GM23338 (cell line): Measurements from ENCODE around the gene DRC3. TPM values are rescaled to one million over a fixed set of nuclear protein-coding genes. Genes with fewer than 3 reads are reported as not detected.

Experiments
- ATAC-seq: fragments of 200-7000 bp; cut with Tn5 transposase; 3 replicates; pipeline ENCODE4 v1.9.1; 2020
- DNase-seq: peaks from one replicate; pipeline ENCODE4 v3.0.0-alpha.2; 2015; ENCODE audit warnings: low spot score
- H2AFZ ChIP-seq: fragments of 200-600 bp; sonication (generic); 2 replicates; pipeline ENCODE4 v1.8.0; 2016; ENCODE audit warnings: antibody characterized with exemption, mild to moderate bottlenecking, moderate library complexity
- H3F3A ChIP-seq: fragments of 200-600 bp; sonication (generic); replicated peaks from 2 replicates; pipeline ENCODE4 v1.8.0; 2017; ENCODE audit warnings: antibody characterized with exemption, mixed run types, low read depth
- H3K27ac ChIP-seq: fragments of 200-600 bp; sonication (generic); 2 replicates; pipeline ENCODE4 v1.6.1; 2016; ENCODE audit warnings: low read depth
- H3K27me3 ChIP-seq: fragments of 200-600 bp; sonication (generic); 2 replicates; pipeline ENCODE4 v1.8.0; 2016; ENCODE audit warnings: mild to moderate bottlenecking, mixed run types, moderate library complexity; ENCODE audit not compliant: insufficient read depth
- H3K36me3 ChIP-seq: fragments of 200-600 bp; sonication (generic); 2 replicates; pipeline ENCODE4 v1.8.0; 2016; ENCODE audit warnings: mild to moderate bottlenecking; ENCODE audit not compliant: insufficient read depth
- H3K4me1 ChIP-seq: fragments of 200-600 bp; sonication (generic); 2 replicates; pipeline ENCODE4 v1.8.0; 2016; ENCODE audit warnings: mild to moderate bottlenecking, moderate library complexity; ENCODE audit not compliant: insufficient read depth
- H3K4me2 ChIP-seq: fragments of 200-600 bp; sonication (generic); 2 replicates; pipeline ENCODE4 v1.7.1; 2017; ENCODE audit warnings: mixed run types
- H3K4me3 ChIP-seq: fragments of 200-600 bp; sonication (generic); 2 replicates; pipeline ENCODE4 v1.6.1; 2016; ENCODE audit warnings: mixed run types
- H3K79me2 ChIP-seq: fragments of 200-600 bp; sonication (generic); replicated peaks from 2 replicates; pipeline ENCODE4 v1.8.0; 2017; ENCODE audit warnings: mild to moderate bottlenecking; ENCODE audit not compliant: insufficient read depth
- H3K9me2 ChIP-seq: fragments of 200-600 bp; sonication (generic); 2 replicates; pipeline ENCODE4 v1.8.0; 2017; ENCODE audit not compliant: insufficient read depth
- H4K20me1 ChIP-seq: fragments of 200-600 bp; sonication (generic); replicated peaks from 2 replicates; pipeline ENCODE4 v1.8.0; 2017; ENCODE audit warnings: mild to moderate bottlenecking; ENCODE audit not compliant: insufficient read depth
- H3K27ac Mint-ChIP-seq: 2 replicates; pipeline ENCODE4 v1.8.0; 2020; ENCODE audit warnings: inconsistent platforms, mild to moderate bottlenecking, moderate library complexity, mixed read lengths
- H3K27me3 Mint-ChIP-seq: 3 replicates; pipeline ENCODE4 v1.8.0; 2022; ENCODE audit warnings: low read depth, mild to moderate bottlenecking, moderate library complexity, mixed read lengths, inconsistent platforms; ENCODE audit not compliant: insufficient read depth, poor library complexity
- H3K36me3 Mint-ChIP-seq: 3 replicates; pipeline ENCODE4 v1.8.0; 2021; ENCODE audit warnings: low read depth, mild to moderate bottlenecking, inconsistent platforms, moderate library complexity, mixed read lengths
- H3K4me1 Mint-ChIP-seq: 3 replicates; pipeline ENCODE4 v1.8.0; 2020; ENCODE audit warnings: mild to moderate bottlenecking, inconsistent platforms, mixed read lengths
- H3K4me3 Mint-ChIP-seq: 3 replicates; pipeline ENCODE4 v1.8.0; 2021; ENCODE audit warnings: moderate library complexity, mild to moderate bottlenecking, inconsistent platforms, mixed read lengths
- H3K9me3 Mint-ChIP-seq: 3 replicates; pipeline ENCODE4 v1.8.0; 2020; ENCODE audit warnings: moderate library complexity, mild to moderate bottlenecking, inconsistent platforms, mixed read lengths
- CREB1 ChIP-seq: fragments of 250-450 bp; sonication (Bioruptor Pico); IDR thresholded peaks from 2 replicates; pipeline ENCODE4 v1.5.0; 2020; ENCODE audit warnings: low read depth, mild to moderate bottlenecking, moderate library complexity
- EZH2 ChIP-seq: fragments of 200-600 bp; sonication (generic); IDR thresholded peaks from one replicate; pipeline ENCODE4 v1.8.0; 2017; ENCODE audit warnings: antibody characterized with exemption, mild to moderate bottlenecking, low read depth; ENCODE audit not compliant: unreplicated experiment
- EZH2phosphoT487 ChIP-seq: fragments of 200-600 bp; sonication (generic); IDR thresholded peaks from one replicate; pipeline ENCODE4 v1.8.1; 2018; ENCODE audit warnings: antibody characterized with exemption; ENCODE audit not compliant: unreplicated experiment
- JUNB ChIP-seq: IDR thresholded peaks from one replicate; pipeline ENCODE4 v1.6.1; 2016; ENCODE audit warnings: antibody characterized with exemption; ENCODE audit not compliant: unreplicated experiment
- NANOG ChIP-seq: IDR thresholded peaks from 2 replicates; pipeline ENCODE4 v1.6.1; 2016; ENCODE audit warnings: antibody characterized with exemption, borderline replicate concordance
- POLR2AphosphoS5 ChIP-seq: IDR thresholded peaks from 2 replicates; pipeline ENCODE4 v1.6.1; 2016; ENCODE audit warnings: antibody characterized with exemption, low read depth
- STAT1 ChIP-seq: IDR thresholded peaks from one replicate; pipeline ENCODE4 v1.6.1; 2016; ENCODE audit warnings: antibody characterized with exemption; ENCODE audit not compliant: unreplicated experiment
- ZNF114 ChIP-seq: fragments of 250-450 bp; sonication (Bioruptor Pico); IDR thresholded peaks from 2 replicates; pipeline ENCODE4 v1.5.0; 2020; ENCODE audit warnings: mild to moderate bottlenecking, moderate library complexity
- ZNF331 ChIP-seq: fragments of 250-450 bp; sonication (Bioruptor Pico); IDR thresholded peaks from 2 replicates; pipeline ENCODE4 v1.5.0; 2020; ENCODE audit warnings: low read depth, mild to moderate bottlenecking, moderate library complexity
- polyA plus RNA-seq: library from polyadenylated mRNA; unstranded; fragments of >200 nt; fragmentation: Nextera tagmentation; extraction: Ambion mirVana; gene quantifications from 2 replicates; pipeline ENCODE4 v1.2.1, GENCODE V29; 2016
- total RNA-seq: library from RNA; depleted of rRNA; stranded (reverse); fragments of >200 nt; shearing (Covaris generic); gene quantifications from 2 replicates; pipeline ENCODE4 v1.2.3, GENCODE V29; 2014
- TF ChIP-seq, protein P1 (sequence below): IDR thresholded peaks from one replicate; pipeline ENCODE4 v1.6.1; 2018; ENCODE audit warnings: antibody characterized with exemption; ENCODE audit not compliant: unreplicated experiment
- TF ChIP-seq, protein P2 (sequence below), 2 experiments: fragments of 200-600 bp in 1 of 2; sonication (generic) in 1 of 2; conservative IDR thresholded peaks; 2 replicates each; pipeline versions ENCODE4 v1.5.1 to v1.6.1; 2016 to 2017; ENCODE audit warnings: antibody characterized with exemption in 2 of 2, low read depth in 2 of 2, mild to moderate bottlenecking in 2 of 2, moderate library complexity in 1 of 2
- TF ChIP-seq, protein P3 (sequence below): IDR thresholded peaks from 2 replicates; pipeline ENCODE4 v1.6.1; 2016; ENCODE audit warnings: antibody characterized with exemption

The DRC3 gene
- total and polyA plus RNA-seq, 2 experiments from 2014 or later = 1.1 TPM; not detected in 1

DNA sequence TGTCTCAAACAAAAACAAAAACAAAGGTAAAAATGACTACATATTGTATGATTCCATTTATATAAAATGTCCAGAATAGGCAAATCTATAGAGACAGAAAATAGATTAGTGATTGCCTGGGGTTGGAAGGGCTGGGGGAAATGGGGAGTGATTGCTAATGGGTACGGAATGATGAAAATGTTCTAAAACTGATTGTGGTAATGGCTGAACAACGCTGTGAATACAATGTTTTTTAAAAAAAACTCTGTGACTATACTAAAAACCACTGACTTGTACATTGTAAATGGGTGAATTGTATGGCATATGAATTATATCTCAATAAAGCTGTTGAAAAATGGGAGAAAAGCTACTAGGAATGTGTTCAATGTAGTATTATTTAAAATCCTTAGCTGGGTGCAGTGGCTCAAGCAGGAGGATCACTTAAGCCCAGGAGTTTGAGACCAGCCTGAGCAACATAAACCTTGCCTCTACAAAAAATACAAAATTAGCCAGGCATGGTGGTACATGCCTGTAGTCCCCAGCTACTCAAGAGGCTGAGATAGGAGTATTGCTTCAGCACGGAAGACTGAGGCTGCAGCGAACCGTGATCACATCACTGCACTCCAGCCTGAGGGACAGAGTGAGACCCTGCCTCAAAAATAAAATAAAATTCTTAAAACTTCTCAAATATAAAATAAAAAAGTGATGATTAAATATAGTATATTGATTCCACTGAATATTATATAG, 48.4 kb upstream of the DRC3 start (continued):
- TF ChIP-seq ZNF331 (CRISPR knock-in tag) (no peak), POLR2AphosphoS5 (no peak), NANOG (no peak), JUNB (no peak), CREB1 (CRISPR knock-in tag) (no peak)

DNA sequence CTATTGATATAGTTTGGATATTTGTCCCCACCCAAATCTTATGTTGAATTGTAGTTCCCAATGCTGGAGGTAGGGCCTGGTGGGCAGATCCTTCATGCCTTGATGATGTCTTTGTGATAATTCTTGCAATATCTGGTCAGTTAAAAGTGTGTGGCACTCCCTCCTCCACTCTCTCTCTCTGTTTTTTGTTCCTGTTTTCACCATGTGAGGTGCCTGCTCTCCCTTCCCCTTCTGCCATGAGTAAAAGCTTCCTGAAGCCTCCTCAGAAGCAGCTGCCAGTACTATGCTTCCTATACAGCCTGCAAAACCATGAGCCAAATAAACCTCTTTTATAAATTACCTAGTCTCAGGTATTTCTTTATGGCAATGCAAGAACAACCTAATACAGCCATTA, 47.8 kb upstream of the DRC3 start:
- Histone ChIP-seq H3K27ac (no peak overlapping the region), H3K36me3 (no peaks in the 10 kb centered on the region), H2AFZ (no peak overlapping the region), H4K20me1 (no peaks in the 10 kb centered on the region), H3K4me3 (no peak overlapping the region), H3K27me3 (no peaks in the 10 kb centered on the region), H3K4me2 (no peak overlapping the region), H3K79me2 (no peaks in the 10 kb centered on the region), H3K4me1 (peaks cover 32% of the 10 kb centered on the region), H3F3A (peaks cover 10% of the 10 kb centered on the region; the same call in 1 of the 2 replicates), H3K9me2 (no peaks in the 10 kb centered on the region)
- H3K27me3 Mint-ChIP-seq = peaks cover 9% of the 10 kb centered on the region
- no peaks in the 10 kb centered on the region for H3K9me3 Mint-ChIP-seq
- no peak for DNase-seq
- H3K4me1 Mint-ChIP-seq = peaks cover 31% of the 10 kb centered on the region
- no peak overlapping the region for H3K4me3 Mint-ChIP-seq
- H3K27ac Mint-ChIP-seq = no peak overlapping the region
- no peaks in the 10 kb centered on the region for H3K36me3 Mint-ChIP-seq
- ATAC-seq = no peak
- TF ChIP-seq POLR2AphosphoS5 (no peak), ZNF114 (CRISPR knock-in tag) (no peak), NANOG (no peak), EZH2phosphoT487 (no peak), CREB1 (CRISPR knock-in tag) (no peak), JUNB (no peak), EZH2 (no peak), ZNF331 (CRISPR knock-in tag) (no peak), STAT1 (no peak)
- TF ChIP-seq, protein P1, sequence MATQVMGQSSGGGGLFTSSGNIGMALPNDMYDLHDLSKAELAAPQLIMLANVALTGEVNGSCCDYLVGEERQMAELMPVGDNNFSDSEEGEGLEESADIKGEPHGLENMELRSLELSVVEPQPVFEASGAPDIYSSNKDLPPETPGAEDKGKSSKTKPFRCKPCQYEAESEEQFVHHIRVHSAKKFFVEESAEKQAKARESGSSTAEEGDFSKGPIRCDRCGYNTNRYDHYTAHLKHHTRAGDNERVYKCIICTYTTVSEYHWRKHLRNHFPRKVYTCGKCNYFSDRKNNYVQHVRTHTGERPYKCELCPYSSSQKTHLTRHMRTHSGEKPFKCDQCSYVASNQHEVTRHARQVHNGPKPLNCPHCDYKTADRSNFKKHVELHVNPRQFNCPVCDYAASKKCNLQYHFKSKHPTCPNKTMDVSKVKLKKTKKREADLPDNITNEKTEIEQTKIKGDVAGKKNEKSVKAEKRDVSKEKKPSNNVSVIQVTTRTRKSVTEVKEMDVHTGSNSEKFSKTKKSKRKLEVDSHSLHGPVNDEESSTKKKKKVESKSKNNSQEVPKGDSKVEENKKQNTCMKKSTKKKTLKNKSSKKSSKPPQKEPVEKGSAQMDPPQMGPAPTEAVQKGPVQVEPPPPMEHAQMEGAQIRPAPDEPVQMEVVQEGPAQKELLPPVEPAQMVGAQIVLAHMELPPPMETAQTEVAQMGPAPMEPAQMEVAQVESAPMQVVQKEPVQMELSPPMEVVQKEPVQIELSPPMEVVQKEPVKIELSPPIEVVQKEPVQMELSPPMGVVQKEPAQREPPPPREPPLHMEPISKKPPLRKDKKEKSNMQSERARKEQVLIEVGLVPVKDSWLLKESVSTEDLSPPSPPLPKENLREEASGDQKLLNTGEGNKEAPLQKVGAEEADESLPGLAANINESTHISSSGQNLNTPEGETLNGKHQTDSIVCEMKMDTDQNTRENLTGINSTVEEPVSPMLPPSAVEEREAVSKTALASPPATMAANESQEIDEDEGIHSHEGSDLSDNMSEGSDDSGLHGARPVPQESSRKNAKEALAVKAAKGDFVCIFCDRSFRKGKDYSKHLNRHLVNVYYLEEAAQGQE = no peak
- TF ChIP-seq, protein P2, sequence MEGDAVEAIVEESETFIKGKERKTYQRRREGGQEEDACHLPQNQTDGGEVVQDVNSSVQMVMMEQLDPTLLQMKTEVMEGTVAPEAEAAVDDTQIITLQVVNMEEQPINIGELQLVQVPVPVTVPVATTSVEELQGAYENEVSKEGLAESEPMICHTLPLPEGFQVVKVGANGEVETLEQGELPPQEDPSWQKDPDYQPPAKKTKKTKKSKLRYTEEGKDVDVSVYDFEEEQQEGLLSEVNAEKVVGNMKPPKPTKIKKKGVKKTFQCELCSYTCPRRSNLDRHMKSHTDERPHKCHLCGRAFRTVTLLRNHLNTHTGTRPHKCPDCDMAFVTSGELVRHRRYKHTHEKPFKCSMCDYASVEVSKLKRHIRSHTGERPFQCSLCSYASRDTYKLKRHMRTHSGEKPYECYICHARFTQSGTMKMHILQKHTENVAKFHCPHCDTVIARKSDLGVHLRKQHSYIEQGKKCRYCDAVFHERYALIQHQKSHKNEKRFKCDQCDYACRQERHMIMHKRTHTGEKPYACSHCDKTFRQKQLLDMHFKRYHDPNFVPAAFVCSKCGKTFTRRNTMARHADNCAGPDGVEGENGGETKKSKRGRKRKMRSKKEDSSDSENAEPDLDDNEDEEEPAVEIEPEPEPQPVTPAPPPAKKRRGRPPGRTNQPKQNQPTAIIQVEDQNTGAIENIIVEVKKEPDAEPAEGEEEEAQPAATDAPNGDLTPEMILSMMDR (conservative IDR thresholded peaks at IDR 0.05; ENCODE audit: low read depth in 2 of 2) = no peak
- TF ChIP-seq, protein P3, sequence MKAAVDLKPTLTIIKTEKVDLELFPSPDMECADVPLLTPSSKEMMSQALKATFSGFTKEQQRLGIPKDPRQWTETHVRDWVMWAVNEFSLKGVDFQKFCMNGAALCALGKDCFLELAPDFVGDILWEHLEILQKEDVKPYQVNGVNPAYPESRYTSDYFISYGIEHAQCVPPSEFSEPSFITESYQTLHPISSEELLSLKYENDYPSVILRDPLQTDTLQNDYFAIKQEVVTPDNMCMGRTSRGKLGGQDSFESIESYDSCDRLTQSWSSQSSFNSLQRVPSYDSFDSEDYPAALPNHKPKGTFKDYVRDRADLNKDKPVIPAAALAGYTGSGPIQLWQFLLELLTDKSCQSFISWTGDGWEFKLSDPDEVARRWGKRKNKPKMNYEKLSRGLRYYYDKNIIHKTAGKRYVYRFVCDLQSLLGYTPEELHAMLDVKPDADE = no peak
